GM12874 (cell line): ENCODE data around the gene DPH2.

Experiments
- TF ChIP-seq, protein P1 (sequence below): IDR thresholded peaks from 2 replicates; pipeline ENCODE4 v1.5.1; 2011; ENCODE audit warnings: low read depth, mild to moderate bottlenecking, control low read depth, low read length, moderate library complexity; ENCODE audit not compliant: insufficient read depth

Gene DPH2

DNA sequence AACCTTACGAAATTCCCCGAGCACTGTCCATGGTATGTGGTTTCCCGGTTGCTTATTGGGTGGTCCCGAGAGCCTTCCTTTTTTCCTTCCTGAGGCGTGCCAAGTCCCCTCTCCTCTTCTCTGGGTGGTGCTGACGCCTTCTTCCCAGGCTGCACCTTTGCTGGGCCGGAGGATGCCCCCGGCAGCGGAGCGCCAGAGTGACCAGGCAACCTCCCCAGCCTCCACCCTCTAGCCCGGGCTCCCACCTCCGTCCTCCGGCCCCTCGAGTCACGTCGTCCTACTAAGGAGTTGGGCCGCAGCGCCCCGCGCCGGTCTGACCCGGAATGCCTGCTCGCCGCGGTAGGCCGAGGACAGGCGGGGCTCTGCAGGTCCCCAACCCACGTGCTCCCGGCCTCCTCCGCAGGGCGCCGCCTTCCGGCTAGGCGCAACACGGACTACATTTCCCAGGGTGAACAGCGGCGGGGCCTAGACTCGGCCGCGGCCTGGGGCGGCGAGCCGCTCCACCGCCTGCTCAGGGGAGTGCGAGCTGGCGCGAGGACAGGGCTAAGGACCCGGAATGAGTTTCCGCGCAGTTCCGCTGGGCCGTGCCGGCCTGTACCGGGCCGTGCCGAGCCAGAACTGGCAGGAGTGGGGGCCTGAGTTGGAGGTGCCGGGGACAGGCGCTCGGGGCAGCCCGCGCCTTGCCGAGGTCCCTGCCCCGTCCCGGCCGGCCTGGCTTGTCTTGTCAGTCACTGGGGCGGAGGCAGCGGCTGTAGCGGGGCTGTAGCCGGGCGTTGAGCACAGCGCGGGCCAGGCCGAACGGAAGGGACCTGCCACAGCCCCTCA, 23.4 kb upstream of the DPH2 start, which contains the start of gene IPO13:
IPO13 (plus strand) TSS at position 715 of the 825 bp plus-strand sequence. CDS start 651 bp downstream, outside the sequence.
- TF ChIP-seq, protein P1, sequence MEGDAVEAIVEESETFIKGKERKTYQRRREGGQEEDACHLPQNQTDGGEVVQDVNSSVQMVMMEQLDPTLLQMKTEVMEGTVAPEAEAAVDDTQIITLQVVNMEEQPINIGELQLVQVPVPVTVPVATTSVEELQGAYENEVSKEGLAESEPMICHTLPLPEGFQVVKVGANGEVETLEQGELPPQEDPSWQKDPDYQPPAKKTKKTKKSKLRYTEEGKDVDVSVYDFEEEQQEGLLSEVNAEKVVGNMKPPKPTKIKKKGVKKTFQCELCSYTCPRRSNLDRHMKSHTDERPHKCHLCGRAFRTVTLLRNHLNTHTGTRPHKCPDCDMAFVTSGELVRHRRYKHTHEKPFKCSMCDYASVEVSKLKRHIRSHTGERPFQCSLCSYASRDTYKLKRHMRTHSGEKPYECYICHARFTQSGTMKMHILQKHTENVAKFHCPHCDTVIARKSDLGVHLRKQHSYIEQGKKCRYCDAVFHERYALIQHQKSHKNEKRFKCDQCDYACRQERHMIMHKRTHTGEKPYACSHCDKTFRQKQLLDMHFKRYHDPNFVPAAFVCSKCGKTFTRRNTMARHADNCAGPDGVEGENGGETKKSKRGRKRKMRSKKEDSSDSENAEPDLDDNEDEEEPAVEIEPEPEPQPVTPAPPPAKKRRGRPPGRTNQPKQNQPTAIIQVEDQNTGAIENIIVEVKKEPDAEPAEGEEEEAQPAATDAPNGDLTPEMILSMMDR: peak; percentile 90

DNA sequence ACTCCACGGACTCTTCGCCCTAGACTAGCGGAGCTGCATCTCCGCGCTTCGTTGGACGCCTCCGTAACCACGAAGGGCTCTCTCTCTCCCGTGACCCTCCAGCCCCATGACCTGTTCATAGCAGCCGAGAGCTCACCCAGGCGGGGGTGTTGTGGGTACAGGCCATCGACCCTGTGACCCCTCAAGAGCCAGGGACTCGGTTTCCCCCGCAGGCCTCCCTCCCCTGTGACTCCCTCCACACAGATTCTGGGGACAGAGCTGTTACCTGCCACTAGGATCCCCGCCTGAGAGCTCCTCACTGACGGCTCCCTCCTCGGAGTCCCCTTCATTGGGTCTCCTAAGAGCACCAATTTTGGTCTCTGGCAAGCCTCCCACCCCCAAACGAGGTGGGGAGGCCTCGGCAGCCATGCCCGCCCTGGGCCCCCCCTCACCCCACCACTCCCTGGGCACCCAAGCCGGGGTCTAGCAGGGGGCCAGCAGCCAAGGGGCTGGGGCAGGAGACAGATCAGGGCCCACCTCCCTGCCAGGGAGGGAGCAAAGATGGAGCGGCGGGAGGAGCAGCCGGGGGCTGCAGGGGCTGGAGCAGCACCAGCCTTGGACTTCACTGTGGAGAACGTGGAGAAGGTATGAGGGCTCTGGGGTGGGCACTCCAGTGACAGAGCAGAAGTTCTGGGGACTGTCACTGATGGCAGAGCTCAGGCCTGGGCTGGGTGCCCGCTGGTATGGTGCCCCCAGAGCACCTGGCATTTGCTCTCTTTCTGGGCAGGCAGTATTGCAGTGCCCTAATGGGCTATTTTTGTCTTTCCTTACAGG, 22.5 kb upstream of the DPH2 start:
- TF ChIP-seq, protein P1: no peak

DNA sequence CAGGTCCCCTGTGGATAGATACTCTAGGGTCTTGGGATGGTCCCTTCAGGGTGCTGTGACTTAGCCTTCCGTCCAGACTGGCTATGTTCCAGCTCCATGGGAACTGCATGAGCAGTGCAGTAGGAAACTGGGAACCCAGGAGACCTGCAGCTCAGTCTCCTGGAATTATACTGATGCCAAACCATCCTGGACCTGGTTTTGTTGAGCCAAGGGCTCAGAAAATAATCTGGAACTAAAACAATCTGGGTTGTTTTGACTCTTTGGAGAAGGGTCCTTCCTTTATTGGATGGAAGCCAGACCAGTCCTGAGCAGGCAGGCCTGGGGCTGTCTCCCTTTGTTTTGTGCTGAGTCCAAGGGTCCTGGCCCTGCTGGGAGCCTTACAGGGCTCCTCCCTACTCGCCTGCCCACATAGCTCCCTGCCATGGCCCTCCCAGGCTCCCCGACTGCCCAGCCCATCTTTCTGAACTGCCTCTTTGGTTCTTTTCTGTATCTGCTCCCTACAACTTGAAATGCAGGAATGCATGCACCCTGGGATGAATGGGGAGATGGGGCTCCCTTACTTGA, 21.9 kb upstream of the DPH2 start:
- TF ChIP-seq, protein P1: no peak

DNA sequence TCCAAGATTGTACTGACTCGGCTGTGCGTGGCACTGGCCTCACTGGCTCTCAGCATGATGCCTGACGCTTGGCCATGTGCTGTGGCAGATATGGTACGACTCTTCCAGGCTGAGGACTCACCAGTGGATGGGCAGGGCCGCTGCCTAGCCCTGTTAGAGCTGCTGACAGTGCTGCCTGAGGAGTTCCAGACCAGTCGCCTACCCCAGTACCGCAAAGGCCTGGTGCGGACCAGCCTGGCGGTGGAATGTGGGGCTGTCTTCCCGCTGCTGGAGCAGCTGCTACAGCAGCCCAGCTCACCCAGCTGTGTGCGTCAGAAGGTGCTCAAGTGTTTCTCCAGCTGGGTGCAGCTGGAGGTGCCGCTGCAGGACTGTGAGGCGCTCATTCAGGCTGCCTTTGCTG, 20.1 kb upstream of the DPH2 start:
- TF ChIP-seq, protein P1: no peak

DNA sequence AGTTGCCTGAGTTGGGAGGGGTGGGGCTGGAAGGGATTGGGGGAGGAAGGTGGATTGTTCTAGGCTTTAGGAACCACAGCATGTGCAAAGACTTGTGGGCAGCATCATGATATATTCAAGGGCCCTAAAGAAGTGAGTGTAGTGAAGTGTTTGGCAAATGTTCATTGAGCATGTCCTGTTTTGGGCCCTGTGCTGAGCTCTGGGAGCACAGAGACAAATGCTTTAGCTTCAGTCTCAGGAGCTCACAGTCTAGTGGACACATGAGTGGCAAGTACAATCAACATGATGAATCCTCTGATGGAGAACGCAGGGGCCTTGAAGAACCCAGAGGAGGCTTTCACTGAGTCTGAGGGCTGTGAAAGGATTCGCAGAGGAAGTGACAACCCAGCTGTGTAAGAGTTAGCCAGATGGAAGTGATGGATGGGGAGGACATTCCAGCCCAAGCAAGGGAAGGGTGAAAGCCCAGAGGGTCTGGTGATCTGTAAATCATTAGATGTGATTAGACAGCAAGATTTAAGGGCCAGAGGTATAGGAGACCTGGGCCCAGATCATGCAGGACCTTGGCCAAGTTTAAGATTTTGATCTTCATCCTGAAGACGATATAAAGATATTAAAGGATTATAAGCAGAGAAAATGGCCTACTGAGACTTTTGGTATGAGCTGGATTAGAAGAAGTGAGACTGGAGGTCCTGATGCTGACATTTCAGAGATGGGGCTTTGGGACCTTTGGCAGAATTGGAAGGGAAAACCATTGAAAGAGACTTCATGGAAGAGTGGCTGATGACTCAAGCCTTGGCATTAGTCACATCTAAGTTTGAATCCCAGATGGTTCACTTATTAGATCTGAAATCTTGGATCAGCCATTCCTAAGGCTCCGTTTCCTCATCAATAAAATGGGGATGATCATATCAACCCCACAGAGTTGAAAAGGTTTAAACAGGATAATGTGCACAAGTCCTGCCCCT, 18.5 kb upstream of the DPH2 start:
- TF ChIP-seq, protein P1: no peak

DNA sequence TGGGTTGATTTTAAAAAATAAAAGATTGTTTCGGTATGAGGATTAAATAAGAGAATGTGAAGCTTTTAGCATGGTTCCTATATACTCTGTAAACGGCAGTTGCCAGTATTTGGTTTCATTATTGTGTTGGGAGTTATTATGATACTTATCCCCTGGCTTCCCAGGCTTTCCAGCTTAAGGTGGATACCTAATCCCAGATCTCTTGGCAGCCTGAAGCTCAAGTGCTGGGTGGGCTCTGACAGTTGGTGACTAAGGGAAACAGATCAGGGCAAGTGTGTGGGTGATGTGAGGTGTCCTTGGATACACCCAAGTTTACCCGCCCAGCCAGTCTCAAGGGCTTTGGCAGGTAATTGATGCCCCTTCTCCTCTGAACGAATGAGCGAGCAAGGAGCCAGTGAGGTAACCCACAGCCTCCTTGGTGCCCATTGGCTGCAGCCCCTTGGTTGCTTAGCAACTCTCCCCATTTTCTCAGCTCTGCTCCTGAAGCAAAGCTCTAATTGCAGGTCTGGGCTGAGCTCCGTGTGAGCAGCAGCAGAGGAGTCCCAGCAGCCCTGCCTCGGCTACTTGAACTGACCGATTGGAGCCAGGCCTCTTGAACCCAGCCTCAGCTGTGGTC, 17.0 kb upstream of the DPH2 start:
- TF ChIP-seq, protein P1: no peak
